Medulla oblongata (tissue), 1 donor: ENCODE results near the gene NOCT.
"Not testable (repeated sequence)": the region's sequence is repeated elsewhere in the genome, so short reads cannot be mapped to it uniquely, and the experiment has no call there.

ENCODE experiments used
- DNase-seq: peaks from one replicate; pipeline ENCODE4 v3.0.0-alpha.2; 2015; ENCODE audit errors: extremely low spot score

Gene NOCT

DNA sequence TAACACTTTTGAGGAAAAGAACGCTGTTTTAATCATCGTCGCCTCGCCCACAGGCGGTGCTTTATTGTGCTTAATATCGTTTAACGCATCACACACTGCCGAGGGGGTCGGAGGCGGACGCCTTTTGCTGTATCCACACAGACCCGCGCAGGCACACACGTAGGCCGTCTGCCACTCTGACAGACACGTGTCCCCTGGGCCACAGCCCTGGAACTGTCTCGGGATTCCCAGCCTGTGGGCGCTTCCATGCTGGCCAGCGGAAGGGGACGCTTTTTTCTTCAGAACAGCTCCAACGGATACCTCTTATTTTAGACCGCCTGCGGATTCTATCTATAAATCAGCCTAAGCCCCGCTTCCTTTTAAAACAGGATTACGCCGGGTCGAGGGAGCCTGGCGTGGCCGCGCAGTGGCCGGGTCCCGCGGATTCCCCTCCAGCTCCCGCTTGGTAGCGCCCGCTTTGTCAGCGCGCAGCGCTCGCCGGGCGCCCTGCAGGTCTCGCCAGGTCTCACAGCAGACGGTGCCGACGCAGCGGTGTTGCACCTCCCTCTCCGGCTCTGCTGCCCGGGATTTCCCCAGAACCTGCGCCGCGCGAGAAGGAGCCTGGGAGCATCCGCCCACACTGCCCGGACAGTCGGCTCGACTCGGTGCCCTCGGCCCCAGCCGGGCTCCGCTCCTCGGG, at the start of gene NOCT:
Gene NOCT, plus strand, starts transcription at position 513 of the 679 bp plus-strand sequence. CDS start 201 bp downstream, outside the sequence.
- peak; percentile 91 for DNase-seq

- no peak for DNase-seq
These were observed 48.3 kb upstream of the NOCT start for GRCh38 chr4:138967313-138967712.

DNA sequence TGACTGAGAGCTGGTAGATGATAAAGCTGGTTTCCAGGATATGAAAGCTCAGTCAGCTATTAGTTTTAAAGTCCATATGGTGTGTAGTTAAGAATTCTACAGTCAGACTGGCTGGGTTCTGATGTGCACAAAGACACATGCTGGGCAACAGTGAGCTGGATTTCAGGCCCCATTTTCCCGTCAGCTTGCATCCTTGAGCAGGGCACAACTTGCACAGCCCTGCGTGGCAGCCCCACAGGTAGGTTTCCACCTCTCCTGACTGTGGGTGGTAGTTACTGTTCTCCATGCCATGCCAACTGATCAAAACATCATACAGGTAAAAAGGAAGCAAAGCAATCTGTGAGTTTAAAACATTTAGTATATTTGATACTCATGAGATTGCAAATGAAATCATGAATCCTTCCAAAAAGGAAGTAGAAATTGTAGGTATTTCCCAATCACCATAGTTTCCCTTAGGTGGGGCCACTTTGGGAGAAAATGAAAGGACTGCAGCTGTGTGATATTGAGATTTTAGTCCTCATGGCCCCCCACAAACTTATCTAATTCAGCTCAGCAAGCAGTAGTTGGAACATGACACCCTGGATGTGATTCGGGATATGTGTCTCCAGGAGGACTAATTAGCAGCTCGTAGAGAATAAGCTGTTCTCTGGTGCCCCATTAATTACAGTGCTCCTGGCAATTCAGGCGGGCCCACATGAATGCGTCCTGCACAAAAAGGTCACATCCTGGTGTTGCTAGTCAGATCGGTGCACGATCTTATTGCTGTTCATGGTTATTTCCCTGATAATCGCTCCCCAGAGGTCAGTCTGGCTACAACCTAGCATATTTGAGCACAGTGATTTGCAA, 42.4 kb upstream of the NOCT start:
- no peak for DNase-seq

DNA sequence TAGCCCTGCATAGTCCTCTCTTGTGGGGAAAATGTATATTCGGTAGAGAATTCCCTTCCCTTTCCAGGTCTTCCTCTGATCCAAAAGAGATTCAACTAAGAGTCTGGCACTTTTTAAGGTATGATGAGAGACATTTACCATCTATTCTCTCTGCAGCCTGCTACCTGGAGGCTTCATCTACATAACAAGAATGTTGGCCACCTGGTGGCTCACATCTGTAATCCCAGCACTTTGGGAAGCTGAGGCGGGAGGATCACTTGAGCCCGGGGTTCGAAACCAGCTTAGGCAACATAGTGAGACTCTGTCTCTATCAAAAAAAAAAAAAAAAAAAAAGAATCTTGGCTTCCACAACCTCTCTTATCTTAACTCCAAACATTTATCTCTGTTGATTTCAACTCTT, 40.4 kb upstream of the NOCT start:
- DNase-seq = no peak

- DNase-seq = no peak
These were observed 39.1 kb upstream of the NOCT start for GRCh38 chr4:138976526-138976925.

- no peak for DNase-seq
These were observed 38.1 kb upstream of the NOCT start for GRCh38 chr4:138977524-138977923.

- DNase-seq = no peak
These were observed 37.5 kb upstream of the NOCT start for GRCh38 chr4:138978028-138978585.

- DNase-seq = no peak
These were observed 37.0 kb upstream of the NOCT start for GRCh38 chr4:138978600-138978999.

DNA sequence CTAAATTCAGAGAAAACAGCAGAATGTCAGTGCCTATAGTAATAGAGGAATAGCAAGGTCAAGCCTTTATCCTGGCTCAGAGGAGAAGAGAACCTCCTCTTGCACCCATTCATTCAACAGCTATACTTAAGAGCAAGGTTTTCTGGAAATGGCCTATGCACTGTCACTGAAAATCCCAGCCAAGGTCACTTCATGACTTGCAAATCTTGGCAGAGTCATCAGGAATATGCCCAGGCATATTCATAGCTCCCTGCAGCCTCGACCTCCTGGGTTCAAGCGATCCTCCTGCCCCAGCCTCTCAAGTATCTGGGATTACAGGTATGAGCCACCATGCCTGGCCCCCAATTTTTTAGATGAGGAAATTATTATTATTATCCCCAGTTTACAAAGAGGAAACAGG, 35.8 kb upstream of the NOCT start:
- no peak for DNase-seq

- peak; percentile 71 for DNase-seq
These were observed 33.6 kb upstream of the NOCT start for GRCh38 chr4:138981930-138982390.

DNA sequence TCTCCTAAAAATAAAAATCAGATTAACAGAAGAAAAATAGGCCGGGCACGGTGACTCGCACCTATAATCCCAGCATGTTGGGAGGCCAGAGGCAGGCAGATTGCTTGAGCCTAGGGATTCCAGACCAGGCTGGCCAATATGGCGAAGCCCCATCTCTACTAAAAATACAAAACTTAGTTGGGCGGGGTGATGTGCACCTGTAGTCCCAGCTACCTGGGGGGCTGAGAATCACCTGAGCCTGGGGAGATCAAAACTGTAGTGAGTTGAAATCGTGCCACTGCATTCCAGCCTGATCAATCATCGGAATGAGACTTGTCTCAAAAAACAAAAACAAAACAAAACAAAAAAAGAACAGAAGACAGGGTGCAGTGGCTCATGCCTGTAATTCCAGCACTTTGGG, 32.8 kb upstream of the NOCT start:
- no peak for DNase-seq

DNA sequence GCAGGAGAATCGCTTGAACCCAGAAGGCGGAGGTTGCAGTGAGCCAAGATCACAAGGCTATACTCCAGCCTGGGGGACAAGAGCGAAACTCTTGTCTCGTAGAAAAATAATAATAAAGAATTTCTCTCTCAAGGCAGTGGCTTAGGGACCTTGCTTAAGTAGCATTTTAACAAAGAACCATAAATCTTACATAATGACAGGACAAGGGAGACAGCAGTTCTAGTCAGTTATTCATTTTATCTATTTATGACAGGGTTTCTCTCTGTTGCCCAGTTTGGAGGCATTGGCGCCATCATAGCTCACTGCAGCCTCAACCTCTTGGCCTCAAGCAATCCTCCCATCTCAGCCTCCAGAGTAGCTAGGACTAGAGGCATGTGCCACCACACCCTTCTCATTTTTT, 31.9 kb upstream of the NOCT start:
- no peak for DNase-seq

GRCh38 chr4:138984647-138985046, 30.9 kb upstream of the NOCT start:
- no peak for DNase-seq

GRCh38 chr4:138992676-138993075, 22.9 kb upstream of the NOCT start:
- no peak for DNase-seq

DNA sequence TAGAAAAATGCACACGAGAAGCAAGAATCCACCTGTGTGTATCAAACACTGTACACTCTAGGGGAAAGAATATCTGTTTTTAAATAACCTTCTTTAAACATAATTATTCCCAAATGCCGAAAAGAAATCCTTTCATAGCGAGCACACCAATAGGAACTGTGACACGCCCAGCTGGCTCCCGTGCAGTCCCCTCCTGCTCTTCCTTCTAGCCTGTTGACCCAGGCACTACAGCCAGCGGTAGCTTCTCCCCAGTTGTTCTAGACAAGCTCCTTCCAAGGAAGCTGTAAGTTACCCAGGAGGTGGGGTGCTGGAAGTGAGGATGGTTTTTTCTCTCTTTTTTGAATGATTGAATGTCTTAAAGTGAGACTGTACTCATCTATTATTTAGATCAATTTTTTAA, 19.5 kb upstream of the NOCT start:
- DNase-seq = no peak

DNA sequence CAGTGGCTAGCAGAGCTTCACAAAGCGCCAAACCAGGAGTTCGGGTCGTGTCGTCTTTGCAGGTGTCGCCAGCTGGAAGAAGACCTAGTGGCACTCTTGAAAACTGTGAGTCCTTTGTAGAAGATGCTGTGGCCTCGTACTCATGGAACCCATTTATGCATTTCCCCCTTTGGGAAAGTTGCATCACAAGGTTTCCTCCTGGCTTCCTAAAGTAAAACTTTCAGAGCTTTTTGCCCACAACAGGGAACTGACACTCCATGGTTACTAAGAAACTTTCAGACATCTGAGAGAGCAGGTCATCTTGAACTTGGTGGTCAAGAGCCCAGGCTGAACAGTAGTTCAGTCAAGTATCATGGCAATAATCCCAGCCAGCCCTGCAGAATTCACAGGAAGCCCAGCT, 15.9 kb upstream of the NOCT start:
- DNase-seq = no peak

DNA sequence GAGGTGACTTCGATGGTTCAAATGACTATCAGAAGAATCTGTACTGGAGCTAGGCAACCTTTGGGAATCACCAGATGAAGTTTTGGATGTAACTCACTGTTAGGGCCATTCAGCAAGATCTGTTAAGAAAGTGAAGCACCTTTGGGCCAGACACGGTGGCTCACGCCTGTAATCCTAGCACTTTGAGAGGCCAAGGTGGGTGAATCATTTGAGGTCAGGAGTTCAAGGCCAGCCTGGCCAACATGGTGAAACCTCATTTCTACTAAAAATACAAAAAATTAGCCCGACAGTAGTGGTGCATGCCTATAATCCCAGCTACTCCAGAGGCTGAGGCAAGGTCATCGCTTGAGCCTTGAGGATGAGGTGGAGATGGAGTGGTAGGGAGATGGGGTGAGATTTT, 15.4 kb upstream of the NOCT start:
- DNase-seq = not testable (repeated sequence)

DNA sequence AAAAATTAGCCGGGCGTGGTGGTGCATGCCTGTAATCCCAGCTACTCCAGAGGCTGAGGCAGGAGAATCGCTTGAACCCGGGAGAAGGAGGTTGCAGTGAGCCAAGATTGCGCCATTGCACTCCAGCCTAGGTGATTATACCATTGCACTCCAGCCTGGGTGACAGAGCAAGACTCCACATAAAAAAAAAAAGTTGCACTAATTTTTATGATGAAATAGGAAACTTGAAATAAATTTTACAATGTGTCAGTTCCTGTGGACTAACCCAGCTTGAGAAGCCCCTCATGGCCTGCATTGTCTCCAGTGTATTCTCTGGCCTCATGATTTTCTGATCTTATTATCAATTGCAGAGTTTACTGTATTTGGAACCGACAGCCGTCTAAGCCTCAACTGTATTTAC, 14.2 kb upstream of the NOCT start:
- DNase-seq = not testable (repeated sequence)

DNA sequence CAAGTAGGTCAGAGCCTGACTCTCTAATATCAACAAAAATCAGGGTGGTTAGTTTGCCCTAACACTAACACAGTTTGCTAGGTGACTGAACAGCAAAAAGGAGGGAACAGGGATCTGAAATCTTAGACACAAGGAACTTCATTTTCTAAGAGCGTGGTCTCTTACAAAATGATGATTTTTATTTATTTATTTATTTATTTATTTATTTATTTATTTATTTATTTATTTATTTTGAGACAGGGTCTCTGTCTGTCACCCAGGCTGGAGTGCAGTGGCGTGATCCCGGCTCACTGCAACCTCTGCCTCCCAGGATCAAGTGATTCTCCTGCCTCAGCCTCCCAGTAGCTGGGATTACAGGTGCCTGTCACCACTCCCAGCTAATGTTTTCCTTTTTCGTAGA, 11.9 kb upstream of the NOCT start:
- DNase-seq = not testable (repeated sequence)

DNA sequence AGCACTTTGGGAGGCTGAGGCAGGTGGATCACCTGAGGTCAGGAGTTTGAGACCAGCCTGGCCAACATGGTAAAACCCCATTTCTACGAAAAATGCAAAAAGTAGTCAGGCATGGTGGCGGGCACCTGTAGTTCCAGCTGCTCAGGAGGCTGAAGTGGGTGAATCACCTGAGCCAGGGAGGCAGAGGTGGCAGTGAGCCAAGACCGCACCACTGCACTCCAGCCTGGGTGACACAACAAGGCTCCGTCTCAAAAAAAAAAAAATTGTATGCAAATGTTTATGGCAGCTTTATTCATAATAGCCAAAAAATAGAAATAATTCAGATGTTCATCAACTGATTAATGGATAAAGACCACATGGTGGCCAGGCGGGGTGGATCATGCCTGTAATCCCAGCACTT, 9.8 kb upstream of the NOCT start:
- DNase-seq = no peak

GRCh38 chr4:139007640-139008039, 7.9 kb upstream of the NOCT start:
- DNase-seq = no peak

- DNase-seq = not testable (repeated sequence)
These were observed 7.3 kb upstream of the NOCT start for GRCh38 chr4:139008278-139008677.

GRCh38 chr4:139009702-139010101, 5.9 kb upstream of the NOCT start:
- no peak for DNase-seq
